Measurements from ENCODE around the gene TRIP10. TPM values are rescaled to one million over a fixed set of nuclear protein-coding genes. Genes with fewer than 3 reads are reported as not detected.

TRIP10 gene
- total RNA-seq, 2 donors from 2014 or later: 111 to 116 TPM

- Mint-ChIP-seq H3K4me1 (peaks cover 12% of the 10 kb centered on the region), H3K27me3 (ENCODE audit: insufficient read depth) (no peaks in the 10 kb centered on the region), H3K4me3 (peak within 1 kb of the TSS; percentile 70), H3K36me3 (ENCODE audit: low read depth) (peaks cover under 1% of the 10 kb centered on the region), H3K9me3 (no peaks in the 10 kb centered on the region), H3K27ac (peak within 1 kb of the TSS; percentile 96)
- WGBS, 2 experiments (ENCODE audit: insufficient coverage in 1 of 2, insufficient read length in 1 of 2): 9 to 12% methylated on average over 8 to 47 of the region's 47 CpGs
- no peak within 1 kb of the TSS for H3K27ac ChIP-seq (ENCODE audit: low read depth, low read length)
- DNase-seq: peak; percentile 99
- no peaks in the 10 kb centered on the region for H3K36me3 ChIP-seq (ENCODE audit: control insufficient read depth, insufficient read depth, low read length)
- H3K4me1 ChIP-seq (ENCODE audit: control insufficient read depth, insufficient read depth, low read length): no peaks in the 10 kb centered on the region
- H3K4me3 ChIP-seq (ENCODE audit: low read length): peak within 1 kb of the TSS; percentile 89
- H3K27me3 ChIP-seq (ENCODE audit: control insufficient read depth, insufficient read depth, low read length, poor library complexity, severe bottlenecking): no peaks in the 10 kb centered on the region
- TF ChIP-seq CTCF (conservative IDR thresholded peaks at IDR 0.05): no peak
- peak within 1 kb of the TSS; percentile 57 for H3K9ac ChIP-seq (ENCODE audit: extremely low read depth, low read length, poor library complexity, severe bottlenecking)
- H3K9me3 ChIP-seq (ENCODE audit: control insufficient read depth, low read length): no peaks in the 10 kb centered on the region
Observed at GRCh38 chr19:6767357-6768235, 28.1 kb downstream of the TRIP10 start, which contains the start of gene SH2D3A. SH2D3A (minus strand) TSS chr19:6767435; CDS start chr19:6763748, 3,687 bp downstream.

- H3K27ac Mint-ChIP-seq: peak overlapping the region; percentile 85
- no peaks in the 10 kb centered on the region for H3K9me3 ChIP-seq (ENCODE audit: control insufficient read depth, low read length)
- WGBS, 2 experiments (ENCODE audit: insufficient coverage in 1 of 2, insufficient read length in 1 of 2): 78 to 95% methylated on average over 6 to 8 of the region's 8 CpGs
Observed at GRCh38 chr19:6768236-6768785, 28.8 kb downstream of the TRIP10 start.

More at GRCh38 chr19:6768236-6768785, 28.8 kb downstream of the TRIP10 start:
- no peak overlapping the region for H3K9ac ChIP-seq (ENCODE audit: extremely low read depth, low read length, poor library complexity, severe bottlenecking)
- Mint-ChIP-seq H3K9me3 (no peaks in the 10 kb centered on the region), H3K36me3 (ENCODE audit: low read depth) (no peaks in the 10 kb centered on the region), H3K4me3 (peak overlapping the region; percentile 70), H3K27me3 (ENCODE audit: insufficient read depth) (no peaks in the 10 kb centered on the region), H3K4me1 (peaks cover 12% of the 10 kb centered on the region)
- H3K27me3 ChIP-seq (ENCODE audit: control insufficient read depth, insufficient read depth, low read length, poor library complexity, severe bottlenecking): no peaks in the 10 kb centered on the region
- H3K4me1 ChIP-seq (ENCODE audit: control insufficient read depth, insufficient read depth, low read length): no peaks in the 10 kb centered on the region
- TF ChIP-seq CTCF (conservative IDR thresholded peaks at IDR 0.05): no peak
- no peak overlapping the region for H3K27ac ChIP-seq (ENCODE audit: low read depth, low read length)
- H3K4me3 ChIP-seq (ENCODE audit: low read length): peak overlapping the region; percentile 89
- no peak for DNase-seq
- H3K36me3 ChIP-seq (ENCODE audit: control insufficient read depth, insufficient read depth, low read length): no peaks in the 10 kb centered on the region

Data from endodermal cell (in vitro differentiated cells).